Glutamatergic neuron (in vitro differentiated cells): ENCODE data around the gene EFS. TPM values are rescaled to one million over a fixed set of nuclear protein-coding genes. Genes with fewer than 3 reads are reported as not detected.

Source experiments
- DNase-seq: peaks from one replicate; pipeline ENCODE4 v3.0.0; 2022
- H3K27ac Mint-ChIP-seq: one replicate; pipeline ENCODE4 v1.8.0; 2020; ENCODE audit warnings: mild to moderate bottlenecking, mixed read lengths, inconsistent platforms; ENCODE audit not compliant: unreplicated experiment
- H3K27me3 Mint-ChIP-seq: one replicate; pipeline ENCODE4 v1.8.0; 2020; ENCODE audit warnings: mild to moderate bottlenecking, moderate library complexity, mixed read lengths, inconsistent platforms; ENCODE audit not compliant: unreplicated experiment
- H3K36me3 Mint-ChIP-seq: one replicate; pipeline ENCODE4 v1.8.0; 2020; ENCODE audit warnings: mild to moderate bottlenecking, mixed read lengths, inconsistent platforms; ENCODE audit not compliant: unreplicated experiment
- H3K4me1 Mint-ChIP-seq: one replicate; pipeline ENCODE4 v1.8.0; 2020; ENCODE audit warnings: mild to moderate bottlenecking, low read depth, mixed read lengths, inconsistent platforms; ENCODE audit not compliant: unreplicated experiment
- H3K4me3 Mint-ChIP-seq: one replicate; pipeline ENCODE4 v1.8.0; 2020; ENCODE audit warnings: mild to moderate bottlenecking, mixed read lengths, inconsistent platforms; ENCODE audit not compliant: unreplicated experiment
- H3K9me3 Mint-ChIP-seq: one replicate; pipeline ENCODE4 v1.8.0; 2020; ENCODE audit warnings: mild to moderate bottlenecking, moderate library complexity, mixed read lengths, inconsistent platforms; ENCODE audit not compliant: unreplicated experiment
- long read RNA-seq: library from polyadenylated mRNA; unstranded; transcript quantifications from one replicate; pipeline ENCODE4 v2.0.0, GENCODE V29; 2020; ENCODE audit not compliant: unreplicated experiment
- total RNA-seq: library from RNA; stranded (reverse); fragmentation: NEBNext Ultra II Directional; extraction: Animal tissue kit (Norgen Biotek cat#: 25700); gene quantifications from one replicate; pipeline ENCODE4 v1.2.1, GENCODE V29; 2021; ENCODE audit not compliant: unreplicated experiment
- TF ChIP-seq, protein P1 (sequence below): fragments of 200-600 bp; sonication (generic); IDR thresholded peaks from one replicate; pipeline ENCODE4 v1.5.0; 2021; ENCODE audit not compliant: partially characterized antibody, unreplicated experiment

Gene EFS, protein sequence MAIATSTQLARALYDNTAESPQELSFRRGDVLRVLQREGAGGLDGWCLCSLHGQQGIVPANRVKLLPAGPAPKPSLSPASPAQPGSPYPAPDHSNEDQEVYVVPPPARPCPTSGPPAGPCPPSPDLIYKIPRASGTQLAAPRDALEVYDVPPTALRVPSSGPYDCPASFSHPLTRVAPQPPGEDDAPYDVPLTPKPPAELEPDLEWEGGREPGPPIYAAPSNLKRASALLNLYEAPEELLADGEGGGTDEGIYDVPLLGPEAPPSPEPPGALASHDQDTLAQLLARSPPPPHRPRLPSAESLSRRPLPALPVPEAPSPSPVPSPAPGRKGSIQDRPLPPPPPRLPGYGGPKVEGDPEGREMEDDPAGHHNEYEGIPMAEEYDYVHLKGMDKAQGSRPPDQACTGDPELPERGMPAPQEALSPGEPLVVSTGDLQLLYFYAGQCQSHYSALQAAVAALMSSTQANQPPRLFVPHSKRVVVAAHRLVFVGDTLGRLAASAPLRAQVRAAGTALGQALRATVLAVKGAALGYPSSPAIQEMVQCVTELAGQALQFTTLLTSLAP
- total RNA-seq: 90.4 TPM
- long read RNA-seq, partial matches to known transcripts: 1 of 1 reads
- long read RNA-seq, other reads (novel, unspliced or antisense): 0 of 1 reads

DNA sequence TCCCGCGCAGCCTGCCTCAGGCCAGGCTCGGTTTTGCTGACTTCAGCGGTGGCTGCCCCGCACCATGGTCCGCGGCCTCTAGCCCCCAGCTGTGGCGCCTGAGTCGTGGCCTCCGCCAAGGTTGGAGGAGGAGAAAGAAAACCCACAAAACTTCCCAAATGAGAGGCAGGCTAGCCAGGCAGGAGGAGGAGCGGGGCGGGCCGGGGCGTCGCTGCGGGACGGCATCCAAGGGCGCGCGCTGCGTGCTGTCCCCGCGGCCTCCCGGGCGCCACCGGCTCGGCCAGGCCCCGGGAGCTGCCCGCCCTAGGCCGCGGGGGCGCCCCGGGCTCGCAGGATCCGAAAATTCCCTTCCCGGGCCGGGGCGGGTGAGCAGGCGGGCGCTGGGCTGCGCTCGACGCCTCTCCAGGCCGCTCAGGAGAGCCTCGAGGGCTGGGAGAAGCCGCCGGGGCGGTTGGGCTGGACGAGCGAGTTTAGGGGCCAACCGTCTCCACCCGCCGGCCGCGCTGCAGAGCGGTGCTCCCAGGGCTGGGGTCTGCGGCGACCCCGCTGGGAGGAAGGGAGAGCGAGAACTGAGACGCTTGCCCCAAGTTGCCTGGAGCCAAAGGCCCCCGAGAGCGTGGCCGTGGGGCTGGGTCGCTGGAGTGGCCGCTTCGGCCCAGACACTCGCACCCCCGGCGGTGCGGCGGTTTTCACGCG, at the start of gene EFS:
TSS of gene EFS (minus strand) at position 137 of the 696 bp plus-strand sequence. CDS start 147 bp downstream, outside the sequence.
- H3K9me3 Mint-ChIP-seq: peaks cover 22% of the 10 kb centered on the region
- peak within 1 kb of the TSS; percentile 99 for H3K27ac Mint-ChIP-seq
- peak within 1 kb of the TSS; percentile 92 for H3K4me3 Mint-ChIP-seq
- peaks cover 21% of the 10 kb centered on the region for H3K27me3 Mint-ChIP-seq
- H3K4me1 Mint-ChIP-seq: peaks cover 20% of the 10 kb centered on the region
- peak; percentile 50 for DNase-seq
- TF ChIP-seq, protein P1, sequence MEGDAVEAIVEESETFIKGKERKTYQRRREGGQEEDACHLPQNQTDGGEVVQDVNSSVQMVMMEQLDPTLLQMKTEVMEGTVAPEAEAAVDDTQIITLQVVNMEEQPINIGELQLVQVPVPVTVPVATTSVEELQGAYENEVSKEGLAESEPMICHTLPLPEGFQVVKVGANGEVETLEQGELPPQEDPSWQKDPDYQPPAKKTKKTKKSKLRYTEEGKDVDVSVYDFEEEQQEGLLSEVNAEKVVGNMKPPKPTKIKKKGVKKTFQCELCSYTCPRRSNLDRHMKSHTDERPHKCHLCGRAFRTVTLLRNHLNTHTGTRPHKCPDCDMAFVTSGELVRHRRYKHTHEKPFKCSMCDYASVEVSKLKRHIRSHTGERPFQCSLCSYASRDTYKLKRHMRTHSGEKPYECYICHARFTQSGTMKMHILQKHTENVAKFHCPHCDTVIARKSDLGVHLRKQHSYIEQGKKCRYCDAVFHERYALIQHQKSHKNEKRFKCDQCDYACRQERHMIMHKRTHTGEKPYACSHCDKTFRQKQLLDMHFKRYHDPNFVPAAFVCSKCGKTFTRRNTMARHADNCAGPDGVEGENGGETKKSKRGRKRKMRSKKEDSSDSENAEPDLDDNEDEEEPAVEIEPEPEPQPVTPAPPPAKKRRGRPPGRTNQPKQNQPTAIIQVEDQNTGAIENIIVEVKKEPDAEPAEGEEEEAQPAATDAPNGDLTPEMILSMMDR: no peak
- H3K36me3 Mint-ChIP-seq: peaks cover 6% of the 10 kb centered on the region

DNA sequence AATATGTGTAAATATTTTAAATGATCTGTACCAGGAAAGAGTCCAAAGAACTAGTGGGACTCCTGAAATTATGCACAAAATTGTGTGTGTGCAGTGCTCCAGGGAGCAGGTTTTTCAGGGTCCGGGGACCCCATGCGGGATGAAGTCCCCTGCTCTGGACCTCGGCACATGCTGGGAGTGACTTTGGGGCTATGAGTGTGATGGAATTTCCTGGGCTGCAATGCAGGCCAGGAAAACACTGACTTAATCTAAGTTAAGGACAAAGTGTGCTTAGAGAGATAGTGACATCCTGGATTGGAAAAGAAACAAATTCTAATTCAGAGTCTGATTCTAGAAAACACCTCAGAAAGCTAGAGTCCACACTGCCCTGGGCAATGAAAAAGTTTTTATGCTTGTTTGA, 49.3 kb upstream of the EFS start:
- H3K9me3 Mint-ChIP-seq: no peaks in the 10 kb centered on the region
- no peak overlapping the region for H3K27ac Mint-ChIP-seq
- H3K4me3 Mint-ChIP-seq: no peak overlapping the region
- peaks cover 13% of the 10 kb centered on the region for H3K27me3 Mint-ChIP-seq
- TF ChIP-seq, protein P1: no peak
- DNase-seq: no peak
- H3K36me3 Mint-ChIP-seq: peaks cover 5% of the 10 kb centered on the region
- no peaks in the 10 kb centered on the region for H3K4me1 Mint-ChIP-seq

DNA sequence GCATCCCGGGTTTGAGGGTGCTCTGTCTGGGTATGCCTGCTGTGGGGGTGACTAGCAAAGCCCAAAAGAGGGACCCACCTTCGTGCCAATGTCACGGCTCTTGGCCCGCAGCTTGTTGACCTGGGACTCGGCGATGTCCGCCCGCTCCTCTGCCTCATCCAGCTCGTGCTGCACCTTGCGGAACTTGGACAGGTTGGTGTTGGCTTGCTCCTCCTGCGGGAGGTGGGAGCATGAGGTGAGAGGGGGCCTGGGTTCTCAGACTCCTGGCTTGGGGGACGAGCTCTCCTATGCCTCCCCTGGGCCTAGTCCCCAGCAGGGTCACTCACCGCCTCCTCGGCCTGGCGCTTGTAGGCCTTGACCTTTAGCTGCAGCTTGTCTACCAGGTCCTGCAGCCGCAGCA, 48.7 kb upstream of the EFS start:
- TF ChIP-seq, protein P1: no peak
- H3K27me3 Mint-ChIP-seq: peaks cover 15% of the 10 kb centered on the region
- peaks cover 4% of the 10 kb centered on the region for H3K4me1 Mint-ChIP-seq
- DNase-seq: no peak
- no peak overlapping the region for H3K4me3 Mint-ChIP-seq
- H3K9me3 Mint-ChIP-seq: no peaks in the 10 kb centered on the region
- H3K27ac Mint-ChIP-seq: no peak overlapping the region
- H3K36me3 Mint-ChIP-seq: peaks cover 5% of the 10 kb centered on the region

DNA sequence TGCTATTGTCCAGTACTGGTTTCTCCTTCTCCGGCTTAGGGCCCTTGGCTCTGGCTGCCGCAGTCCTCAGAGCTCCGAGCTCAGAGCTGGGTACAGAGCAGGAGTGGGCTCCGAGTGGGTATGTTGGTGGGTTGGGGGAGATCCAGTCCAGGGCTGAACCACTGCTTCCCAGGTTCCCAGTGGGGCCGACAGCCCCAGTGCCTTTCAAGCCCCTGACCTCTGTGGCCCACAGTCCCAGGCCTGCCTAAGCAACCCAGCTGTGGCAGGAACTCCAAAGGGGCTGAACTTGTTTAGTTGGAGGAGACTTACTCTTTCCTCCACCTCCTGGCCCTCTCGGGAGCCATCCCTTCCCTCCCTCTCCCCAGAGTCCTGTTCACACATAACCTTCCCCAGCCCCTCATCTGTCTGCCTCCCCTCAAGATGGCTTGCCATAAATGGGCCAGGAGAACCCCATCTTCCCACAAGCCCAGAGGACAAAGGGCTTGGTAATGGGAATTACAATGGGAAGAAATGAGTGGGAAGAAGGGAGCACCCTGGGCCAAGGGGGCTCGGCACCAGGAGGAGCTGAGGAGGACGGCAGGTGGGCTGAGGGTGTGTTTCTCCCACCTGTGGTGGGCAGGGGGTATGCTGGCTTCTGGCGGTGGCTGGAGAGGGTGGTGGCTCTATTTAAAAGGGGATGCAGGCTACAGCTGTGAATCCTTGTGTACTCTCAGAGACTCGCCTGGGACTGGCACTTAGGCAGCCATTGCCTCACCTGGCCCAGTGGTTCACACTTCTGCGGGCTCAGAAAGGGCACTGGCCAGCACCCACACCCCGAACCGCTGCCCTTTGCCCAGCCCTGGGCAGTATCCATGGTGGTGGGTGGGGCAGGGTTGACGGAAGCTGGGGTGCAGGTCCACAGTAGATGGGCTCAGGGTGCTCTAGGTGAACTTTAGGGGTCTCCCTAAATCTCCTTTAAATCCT, 46.9 kb upstream of the EFS start:
- DNase-seq: no peak
- Mint-ChIP-seq H3K4me3 (no peak overlapping the region), H3K36me3 (peaks cover 5% of the 10 kb centered on the region), H3K4me1 (peaks cover 4% of the 10 kb centered on the region), H3K9me3 (peaks cover 3% of the 10 kb centered on the region), H3K27me3 (peaks cover 19% of the 10 kb centered on the region), H3K27ac (no peak overlapping the region)
- TF ChIP-seq, protein P1: no peak
